Naive B cell (primary cell): ENCODE measurements around the gene CFAP410. TPM values are rescaled to one million over a fixed set of nuclear protein-coding genes. Genes with fewer than 3 reads are reported as not detected.

Experiments
- ATAC-seq, 2 donors: fragments of 150-1000 bp; cut with Tn5 transposase; 2 replicates each; pipeline ENCODE4 v1.10.0; 2021; ENCODE audit warnings: low read depth in 2 of 2, mild to moderate bottlenecking in 2 of 2, moderate library complexity in 2 of 2
- DNase-seq: peaks from one replicate; pipeline ENCODE4 v3.0.0; 2022
- H3K27ac Mint-ChIP-seq, 6 donors: one replicate each; pipeline ENCODE4 v1.8.0; 2020 to 2022; ENCODE audit warnings: mild to moderate bottlenecking in 6 of 6, mixed read lengths in 6 of 6, moderate library complexity in 5 of 6, inconsistent platforms in 2 of 6
- H3K27me3 Mint-ChIP-seq, 3 donors: one replicate each; pipeline ENCODE4 v1.8.0; 2021 to 2022; ENCODE audit warnings: mixed read lengths in 3 of 3, mild to moderate bottlenecking in 1 of 3
- H3K36me3 Mint-ChIP-seq, 2 donors: one replicate each; pipeline ENCODE4 v1.8.0; 2020 to 2022; ENCODE audit warnings: mixed read lengths in 2 of 2, inconsistent platforms in 1 of 2, mild to moderate bottlenecking in 1 of 2
- H3K4me1 Mint-ChIP-seq, 3 donors: one replicate each; pipeline ENCODE4 v1.8.0; 2020 to 2022; ENCODE audit warnings: mixed read lengths in 3 of 3, inconsistent platforms in 1 of 3, mild to moderate bottlenecking in 1 of 3, moderate library complexity in 1 of 3
- H3K4me3 Mint-ChIP-seq, 8 donors: one replicate each; pipeline ENCODE4 v1.8.0; 2020 to 2022; ENCODE audit warnings: mild to moderate bottlenecking in 8 of 8, mixed read lengths in 8 of 8, moderate library complexity in 8 of 8, inconsistent platforms in 2 of 8
- H3K9me3 Mint-ChIP-seq, 7 donors: one replicate each; pipeline ENCODE4 v1.8.0; 2020 to 2022; ENCODE audit warnings: mixed read lengths in 7 of 7, mild to moderate bottlenecking in 5 of 7, inconsistent platforms in 2 of 7, moderate library complexity in 1 of 7
- polyA plus RNA-seq, 6 donors: library from polyadenylated mRNA; unstranded; fragments of 300-500 nt; fragmentation: Illumina TruSeq; gene quantifications; one replicate each; pipeline ENCODE4 v1.2.3, GENCODE V29; 2021; ENCODE audit warnings: low read depth in 6 of 6

The CFAP410 gene
- polyA plus RNA-seq, 6 donors from 2014 or later = 28.1 to 44.6 (median 35.1) TPM

DNA sequence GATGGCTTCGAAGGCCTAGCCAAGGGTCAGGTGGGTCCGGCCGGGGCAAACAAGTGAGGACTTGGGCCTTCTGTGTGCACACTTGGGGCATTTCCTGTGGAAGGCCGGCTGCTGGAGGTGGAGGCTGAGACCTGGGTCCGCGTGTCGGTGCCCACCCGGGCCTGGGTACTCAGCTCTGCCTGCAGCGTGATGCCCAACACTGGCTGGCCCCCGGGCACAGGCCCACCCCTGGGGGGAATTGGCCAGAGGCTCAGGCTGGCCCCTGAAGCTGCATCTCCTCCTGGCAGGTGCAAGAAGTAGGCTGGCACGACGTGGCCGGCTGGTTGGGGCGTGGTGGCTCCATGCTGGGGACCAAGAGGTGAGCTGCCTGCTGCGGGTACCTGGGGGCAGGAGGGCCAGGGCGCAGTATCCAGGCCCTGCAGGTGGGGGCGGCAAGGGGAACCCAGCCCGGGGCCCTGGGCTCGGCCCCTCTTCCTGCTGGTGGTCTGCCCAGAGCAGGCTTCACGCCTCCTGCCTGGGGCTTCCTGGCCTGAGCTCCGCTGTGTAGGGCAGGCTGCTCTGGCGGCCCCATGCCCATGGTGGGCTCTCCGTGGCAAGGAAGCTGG lies 17.2 kb downstream of the CFAP410 start:
- Mint-ChIP-seq H3K4me1 (no peaks in the 10 kb centered on the region), H3K4me3 (no peak overlapping the region), H3K36me3 (no peaks in the 10 kb centered on the region), H3K27me3 (no peaks in the 10 kb centered on the region), H3K9me3 (no peaks in the 10 kb centered on the region), H3K27ac (peak overlapping the region in 1 of 6 donors; percentile 76)
- DNase-seq (no peak), ATAC-seq (no peak)

- DNase-seq (no peak), ATAC-seq (no peak)
- Mint-ChIP-seq H3K27ac (no peak overlapping the region), H3K9me3 (no peaks in the 10 kb centered on the region), H3K27me3 (no peaks in the 10 kb centered on the region), H3K4me3 (no peak overlapping the region), H3K36me3 (peaks cover 0 to 7% of the 10 kb centered on the region in 2 donors), H3K4me1 (peaks cover 0 to 4% (median 0%) of the 10 kb centered on the region in 3 donors)
Observed at GRCh38 chr21:44320847-44321246, 18.3 kb downstream of the CFAP410 start.

- H3K4me1 Mint-ChIP-seq = peaks cover 0 to 4% (median 0%) of the 10 kb centered on the region in 3 donors
- H3K36me3 Mint-ChIP-seq = peaks cover 0 to 7% of the 10 kb centered on the region in 2 donors
- no peaks in the 10 kb centered on the region for H3K9me3 Mint-ChIP-seq
- peak overlapping the region in 1 of 6 donors; percentile 36 for H3K27ac Mint-ChIP-seq
- DNase-seq (no peak), ATAC-seq (no peak)
- no peaks in the 10 kb centered on the region for H3K27me3 Mint-ChIP-seq
- H3K4me3 Mint-ChIP-seq = no peak overlapping the region
Observed at GRCh38 chr21:44319407-44320065, 19.7 kb downstream of the CFAP410 start.

DNA sequence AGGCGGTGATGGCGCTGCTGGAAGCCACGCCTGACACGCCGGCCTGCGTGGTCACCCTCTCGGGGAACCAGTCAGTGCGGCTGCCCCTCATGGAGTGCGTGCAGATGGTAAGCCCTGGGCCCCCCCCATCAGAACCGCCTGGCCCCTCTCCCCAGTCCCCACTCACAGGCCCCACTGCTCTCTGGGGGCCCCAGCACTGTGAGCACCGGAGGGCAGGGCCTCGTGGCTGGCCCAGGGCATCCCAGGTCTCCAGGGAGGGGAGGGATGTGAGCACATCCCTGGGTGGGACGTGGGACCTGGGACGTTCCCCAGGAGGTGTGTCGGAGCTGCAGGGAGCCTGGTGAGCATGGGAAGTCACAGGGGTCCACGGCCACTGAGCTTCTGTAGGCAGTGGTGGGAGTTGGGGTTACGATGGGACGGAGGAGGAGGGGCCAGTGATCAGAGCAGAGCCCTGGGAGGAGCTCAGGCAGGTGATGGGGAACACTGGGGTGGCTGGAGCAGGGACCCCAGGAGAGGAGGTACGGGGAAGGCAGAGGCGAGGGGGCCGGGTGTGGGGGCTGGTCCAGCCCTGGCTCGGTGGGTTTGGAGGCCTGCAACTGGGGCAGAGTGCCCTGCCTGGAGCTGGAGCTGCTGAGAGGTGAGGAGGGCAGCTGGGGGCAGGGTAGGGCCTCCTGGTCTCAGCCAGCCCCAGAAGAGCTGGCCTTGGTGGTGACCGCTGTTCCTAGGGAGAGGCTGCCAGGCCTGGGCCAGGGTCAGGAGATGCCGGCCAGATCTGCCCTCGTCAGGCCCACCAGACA lies 20.5 kb downstream of the CFAP410 start:
- H3K4me3 Mint-ChIP-seq = no peak overlapping the region
- peaks cover 0 to 4% (median 0%) of the 10 kb centered on the region in 3 donors for H3K4me1 Mint-ChIP-seq
- ATAC-seq (no peak), DNase-seq (no peak)
- H3K36me3 Mint-ChIP-seq = peaks cover 0 to 7% of the 10 kb centered on the region in 2 donors
- no peaks in the 10 kb centered on the region for H3K9me3 Mint-ChIP-seq
- H3K27me3 Mint-ChIP-seq = no peaks in the 10 kb centered on the region
- H3K27ac Mint-ChIP-seq = no peak overlapping the region

GRCh38 chr21:44317871-44318270 lies 21.3 kb downstream of the CFAP410 start:
- Mint-ChIP-seq H3K4me1 (peaks cover 0 to 4% (median 0%) of the 10 kb centered on the region in 3 donors), H3K27me3 (no peaks in the 10 kb centered on the region), H3K36me3 (peaks cover 0 to 7% of the 10 kb centered on the region in 2 donors), H3K27ac (no peak overlapping the region), H3K9me3 (no peaks in the 10 kb centered on the region), H3K4me3 (no peak overlapping the region)
- DNase-seq (no peak), ATAC-seq (no peak)

DNA sequence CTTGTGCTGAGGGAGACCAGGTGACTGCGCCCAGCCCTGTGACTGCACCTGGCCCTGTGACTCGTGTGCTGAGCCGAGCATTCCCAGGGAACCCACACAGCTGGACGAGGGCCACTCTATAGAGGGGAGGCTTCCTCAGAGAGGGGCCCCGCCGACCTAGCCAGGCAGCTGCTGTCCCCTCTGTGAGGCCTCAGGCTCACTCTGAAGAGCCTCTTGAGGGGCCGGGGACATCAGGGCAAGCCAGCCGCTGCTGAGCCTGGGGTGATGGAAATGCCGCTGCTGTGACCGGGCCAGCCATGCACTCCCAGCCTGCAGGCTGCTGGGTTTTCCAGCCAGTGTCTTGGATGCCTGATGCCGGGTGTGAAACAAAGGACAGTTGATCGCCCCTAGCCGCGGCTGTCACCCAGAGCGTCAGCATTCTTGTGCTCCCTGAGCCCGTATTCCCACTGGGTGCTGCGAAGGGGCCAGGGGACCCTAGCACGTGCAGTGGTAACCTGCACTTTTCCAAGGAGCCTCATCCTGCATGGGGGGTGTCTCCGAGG lies 21.9 kb downstream of the CFAP410 start:
- ATAC-seq = no peak
- no peaks in the 10 kb centered on the region for H3K9me3 Mint-ChIP-seq
- H3K36me3 Mint-ChIP-seq = peaks cover 0 to 7% of the 10 kb centered on the region in 2 donors
- DNase-seq = no peak
- H3K27me3 Mint-ChIP-seq = no peaks in the 10 kb centered on the region
- H3K4me3 Mint-ChIP-seq = no peak overlapping the region
- no peak overlapping the region for H3K27ac Mint-ChIP-seq
- H3K4me1 Mint-ChIP-seq = peaks cover 0 to 4% (median 0%) of the 10 kb centered on the region in 3 donors

GRCh38 chr21:44316277-44316900 lies 22.8 kb downstream of the CFAP410 start:
- DNase-seq (no peak), ATAC-seq (no peak)
- Mint-ChIP-seq H3K27me3 (no peaks in the 10 kb centered on the region), H3K36me3 (peaks cover under 1 to 9% of the 10 kb centered on the region in 2 donors), H3K9me3 (no peaks in the 10 kb centered on the region), H3K27ac (peak overlapping the region in 2 of 6 donors; percentile 12 to 75), H3K4me1 (peaks cover 0 to 4% (median under 1%) of the 10 kb centered on the region in 3 donors), H3K4me3 (peak overlapping the region in 1 of 8 donors; percentile 52)

GRCh38 chr21:44315691-44316203 lies 23.4 kb downstream of the CFAP410 start:
- DNase-seq (no peak), ATAC-seq (no peak)
- Mint-ChIP-seq H3K4me3 (peak overlapping the region in 1 of 8 donors; percentile 52), H3K36me3 (peaks cover 6 to 16% of the 10 kb centered on the region in 2 donors), H3K4me1 (peaks cover 0 to 11% (median 7%) of the 10 kb centered on the region in 3 donors), H3K27ac (peak overlapping the region in 1 of 6 donors; percentile 12), H3K9me3 (no peaks in the 10 kb centered on the region), H3K27me3 (no peaks in the 10 kb centered on the region)

DNA sequence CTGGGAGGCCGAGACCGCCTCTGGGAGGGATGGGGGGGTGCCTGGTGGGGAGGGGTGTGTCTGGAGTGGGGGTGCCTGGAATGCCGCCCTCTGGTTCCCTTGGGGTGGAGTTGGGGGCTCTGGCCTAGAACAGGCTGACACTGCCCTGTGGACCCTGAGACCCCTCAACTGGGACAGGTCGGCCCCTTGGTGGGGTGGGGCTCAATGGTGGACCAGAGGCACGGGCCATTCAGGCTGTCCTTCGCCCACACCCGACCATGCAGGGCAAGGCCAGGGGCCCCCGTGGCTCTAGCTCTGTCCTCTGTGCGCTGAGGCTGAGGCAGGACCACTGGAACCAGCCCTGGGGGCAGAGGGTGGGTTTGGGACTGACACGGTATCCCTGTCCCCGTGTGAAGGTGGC lies 24.6 kb downstream of the CFAP410 start:
- Mint-ChIP-seq H3K4me3 (peak overlapping the region in 1 of 8 donors; percentile 21), H3K4me1 (peaks cover 0 to 11% (median 7%) of the 10 kb centered on the region in 3 donors), H3K9me3 (no peaks in the 10 kb centered on the region), H3K27ac (no peak overlapping the region), H3K36me3 (peaks cover 6 to 18% of the 10 kb centered on the region in 2 donors), H3K27me3 (no peaks in the 10 kb centered on the region)
- no peak for DNase-seq
- ATAC-seq = no peak

DNA sequence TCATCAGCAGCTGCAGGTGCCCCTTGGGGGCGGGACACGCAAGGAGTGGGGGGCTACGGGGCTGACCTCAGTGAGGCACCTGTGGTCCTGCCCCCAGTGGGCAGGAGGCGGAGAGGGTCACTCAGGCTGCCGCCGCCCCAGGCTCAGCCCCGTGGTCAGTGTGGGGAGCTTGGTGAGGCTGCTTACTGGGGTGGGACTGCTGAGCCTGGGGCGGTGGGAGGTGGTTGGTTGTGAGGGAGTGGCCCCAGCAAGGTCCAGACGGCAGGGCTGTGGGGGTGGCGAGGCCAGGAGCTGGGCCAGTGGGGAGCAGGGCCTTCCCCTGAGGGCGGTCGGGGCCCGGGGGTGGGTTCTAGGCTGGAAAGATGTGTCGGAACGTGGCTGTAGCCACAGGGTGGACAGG lies 25.1 kb downstream of the CFAP410 start:
- H3K27me3 Mint-ChIP-seq = no peaks in the 10 kb centered on the region
- DNase-seq (no peak), ATAC-seq (no peak)
- H3K27ac Mint-ChIP-seq = peak overlapping the region in 1 of 6 donors; percentile 47
- H3K9me3 Mint-ChIP-seq = no peaks in the 10 kb centered on the region
- H3K4me1 Mint-ChIP-seq = peaks cover 0 to 11% (median 7%) of the 10 kb centered on the region in 3 donors
- peak overlapping the region in 1 of 8 donors; percentile 21 for H3K4me3 Mint-ChIP-seq
- peaks cover 6 to 18% of the 10 kb centered on the region in 2 donors for H3K36me3 Mint-ChIP-seq

DNA sequence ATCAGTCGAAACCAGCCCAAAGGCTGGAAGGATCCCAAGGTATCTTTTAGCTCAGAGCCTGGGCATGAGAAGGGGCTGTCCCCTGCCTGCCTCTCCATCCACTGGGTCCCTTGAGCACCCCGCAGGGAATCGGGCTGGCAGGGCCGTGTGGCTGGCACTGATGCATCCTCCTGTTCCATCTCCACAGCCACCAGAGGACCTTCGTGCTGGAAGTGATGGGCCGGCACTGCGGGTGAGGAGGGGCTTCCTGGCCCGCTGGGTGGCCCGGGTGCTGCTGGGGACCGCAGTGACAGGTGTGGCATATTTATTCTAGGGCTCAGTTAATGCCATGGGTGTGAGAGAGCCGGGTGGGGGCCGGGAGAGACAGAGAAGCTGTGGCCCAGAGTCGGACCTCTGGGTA lies 25.7 kb downstream of the CFAP410 start:
- H3K9me3 Mint-ChIP-seq = no peaks in the 10 kb centered on the region
- no peak overlapping the region for H3K27ac Mint-ChIP-seq
- ATAC-seq (no peak), DNase-seq (no peak)
- no peaks in the 10 kb centered on the region for H3K27me3 Mint-ChIP-seq
- peak overlapping the region in 1 of 8 donors; percentile 53 for H3K4me3 Mint-ChIP-seq
- H3K36me3 Mint-ChIP-seq = peaks cover 6 to 18% of the 10 kb centered on the region in 2 donors
- peaks cover 0 to 12% (median 11%) of the 10 kb centered on the region in 3 donors for H3K4me1 Mint-ChIP-seq

DNA sequence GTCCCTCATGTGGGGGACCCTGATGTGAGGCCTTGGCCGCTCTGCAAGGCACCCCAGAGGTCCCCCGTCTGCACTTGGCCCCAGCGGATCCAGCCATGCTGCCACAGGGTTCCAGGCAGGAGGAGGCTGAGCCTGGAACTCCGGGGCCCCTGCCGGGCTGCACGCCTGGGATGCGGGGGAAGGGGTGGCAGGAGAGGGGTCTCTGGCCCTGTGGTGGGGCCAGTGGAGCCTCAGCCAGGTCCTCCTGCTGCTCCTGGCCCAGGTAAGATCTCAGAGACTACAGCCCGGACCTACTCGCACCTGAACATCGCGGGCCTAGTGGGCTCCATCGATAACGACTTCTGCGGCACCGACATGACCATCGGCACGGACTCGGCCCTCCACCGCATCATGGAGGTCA lies 26.5 kb downstream of the CFAP410 start:
- H3K4me3 Mint-ChIP-seq = no peak overlapping the region
- peaks cover 6 to 18% (median 17%) of the 10 kb centered on the region in 3 donors for H3K4me1 Mint-ChIP-seq
- ATAC-seq = no peak
- peak overlapping the region in 1 of 6 donors; percentile 11 for H3K27ac Mint-ChIP-seq
- H3K27me3 Mint-ChIP-seq = no peaks in the 10 kb centered on the region
- H3K36me3 Mint-ChIP-seq = peaks cover 6 to 22% of the 10 kb centered on the region in 2 donors
- no peak for DNase-seq
- no peaks in the 10 kb centered on the region for H3K9me3 Mint-ChIP-seq

DNA sequence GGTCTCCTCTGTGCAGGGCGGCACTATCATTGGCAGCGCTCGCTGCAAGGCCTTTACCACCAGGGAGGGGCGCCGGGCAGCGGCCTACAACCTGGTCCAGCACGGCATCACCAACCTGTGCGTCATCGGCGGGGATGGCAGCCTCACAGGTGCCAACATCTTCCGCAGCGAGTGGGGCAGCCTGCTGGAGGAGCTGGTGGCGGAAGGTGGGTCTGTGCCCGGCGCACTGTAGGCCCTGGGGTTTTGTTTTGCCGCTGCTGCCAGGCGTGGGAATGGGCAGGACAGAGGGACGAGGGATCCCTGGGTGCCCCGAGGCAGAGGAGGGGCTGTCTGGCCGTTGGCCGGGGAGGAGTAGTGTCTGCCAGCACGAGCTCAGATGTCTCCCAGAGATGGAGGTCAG lies 27.1 kb downstream of the CFAP410 start:
- no peak for DNase-seq
- no peaks in the 10 kb centered on the region for H3K27me3 Mint-ChIP-seq
- no peaks in the 10 kb centered on the region for H3K9me3 Mint-ChIP-seq
- peaks cover 6 to 29% of the 10 kb centered on the region in 2 donors for H3K36me3 Mint-ChIP-seq
- peak overlapping the region in 2 of 6 donors; percentile 11 to 80 for H3K27ac Mint-ChIP-seq
- ATAC-seq = no peak
- peaks cover 9 to 24% (median 23%) of the 10 kb centered on the region in 3 donors for H3K4me1 Mint-ChIP-seq
- H3K4me3 Mint-ChIP-seq = peak overlapping the region in 1 of 8 donors; percentile 42
